CD4-positive, alpha-beta T cell treated with Interleukin-15 for 1 hour (primary cell): ENCODE measurements around the gene TSPYL4.

Source experiments
- DNase-seq: peaks from one replicate; pipeline ENCODE4 v3.0.0-alpha.2; 2020

Gene TSPYL4

GRCh38 chr6:116221067-116221466 is 32.8 kb downstream of the TSPYL4 start:
- DNase-seq, result no peak

- DNase-seq, result no peak
Measured at GRCh38 chr6:116218866-116219265, 35.0 kb downstream of the TSPYL4 start.

DNA sequence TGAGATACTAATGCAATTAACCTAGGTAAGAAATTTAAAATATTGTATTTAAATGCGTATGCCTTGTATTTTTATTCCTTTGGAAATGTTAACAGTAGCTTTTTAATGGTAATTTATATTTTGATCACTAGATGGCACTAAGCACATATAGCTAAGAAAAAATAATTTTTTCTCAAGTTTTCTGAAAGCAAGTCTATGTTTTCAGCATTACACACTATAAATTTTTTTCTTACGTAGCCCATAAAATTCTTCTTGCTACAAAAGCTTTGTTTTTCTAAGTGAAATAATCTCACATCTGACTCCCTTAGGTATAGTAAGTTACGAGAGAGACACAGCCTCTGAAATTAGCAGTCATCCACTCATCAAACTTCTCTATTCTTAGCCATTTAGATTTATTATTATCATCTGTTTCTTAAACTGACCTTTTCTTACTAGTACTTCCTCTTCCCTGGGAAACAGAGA is 35.7 kb downstream of the TSPYL4 start:
- no peak for DNase-seq

DNA sequence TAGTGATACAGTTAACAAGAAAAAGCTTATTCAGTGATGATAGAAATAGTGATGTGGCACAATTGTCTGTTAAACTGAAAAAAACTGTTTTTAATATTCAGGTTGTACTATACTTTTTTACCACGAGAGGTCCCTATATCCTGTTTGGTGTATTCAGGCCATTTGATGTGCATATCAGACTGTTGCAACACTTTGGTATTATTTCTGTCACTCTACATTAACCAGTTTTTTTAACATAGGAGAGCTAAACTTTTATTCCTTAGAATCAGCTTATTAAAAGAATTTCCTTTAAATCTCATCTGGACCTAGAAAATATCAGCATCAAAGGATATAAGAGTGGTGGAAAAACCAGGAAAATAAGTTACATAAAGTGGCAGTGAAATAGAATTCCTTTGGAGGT is 36.8 kb downstream of the TSPYL4 start:
- DNase-seq, result no peak

- no peak for DNase-seq
Measured at GRCh38 chr6:116215414-116215813, 38.5 kb downstream of the TSPYL4 start.

DNA sequence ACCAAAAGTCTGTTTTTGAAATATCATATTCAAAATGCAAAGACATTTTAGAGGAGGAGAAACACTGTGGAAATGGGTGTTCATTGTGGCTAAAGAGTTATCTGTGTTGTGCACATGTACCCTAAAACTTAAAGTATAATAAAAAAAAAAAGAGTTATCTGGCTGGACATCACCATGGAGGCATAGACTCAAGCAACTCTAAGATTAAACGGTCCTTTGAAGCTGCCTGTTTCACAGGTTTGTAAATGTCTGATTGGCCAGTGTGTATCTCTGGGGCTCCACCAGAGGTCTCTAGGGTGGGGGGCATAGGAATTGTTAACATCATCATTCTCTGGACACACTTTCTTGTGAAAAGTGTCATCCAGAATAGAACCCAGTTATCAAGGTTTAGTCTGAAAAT is 39.2 kb downstream of the TSPYL4 start:
- DNase-seq, result no peak

GRCh38 chr6:116210750-116211425 is 43.0 kb downstream of the TSPYL4 start:
- DNase-seq, result no peak

GRCh38 chr6:116210316-116210715 is 43.6 kb downstream of the TSPYL4 start:
- DNase-seq, result no peak

- no peak for DNase-seq
Measured at GRCh38 chr6:116208056-116208785, 45.7 kb downstream of the TSPYL4 start.

- no peak for DNase-seq
Measured at GRCh38 chr6:116206231-116206903, 47.5 kb downstream of the TSPYL4 start.

- no peak for DNase-seq
Measured at GRCh38 chr6:116205281-116205680, 48.6 kb downstream of the TSPYL4 start.

GRCh38 chr6:116201538-116201937 is 52.3 kb downstream of the TSPYL4 start:
- no peak for DNase-seq

DNA sequence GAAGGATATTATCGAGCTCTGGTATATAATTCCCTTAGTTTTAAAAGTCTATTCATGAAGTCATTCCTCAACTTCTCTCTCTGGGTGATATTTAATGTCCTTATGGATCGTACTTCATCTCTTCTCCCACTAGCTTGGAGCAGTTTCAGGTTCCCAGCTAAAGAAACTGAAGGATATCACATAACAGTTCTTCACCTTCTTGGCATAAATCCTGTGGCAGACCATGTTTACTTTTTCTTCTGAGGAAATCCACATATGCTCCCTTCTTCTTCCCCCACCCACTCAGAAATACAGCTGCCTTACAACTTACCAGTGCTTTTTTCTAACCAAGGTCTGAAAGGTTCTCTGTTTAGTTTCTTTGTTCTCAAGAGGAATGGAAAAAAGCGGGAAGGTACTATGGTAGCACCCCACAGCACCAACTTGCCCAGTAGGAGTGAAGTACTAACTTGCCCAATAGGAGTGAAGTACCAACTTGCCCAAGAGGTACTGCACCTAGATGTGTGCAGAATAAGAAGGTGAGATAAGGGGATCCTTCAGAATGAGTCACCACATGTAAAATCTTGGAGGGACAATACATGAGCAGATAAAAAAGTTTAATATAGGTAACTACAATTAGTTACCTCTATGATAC is 53.1 kb downstream of the TSPYL4 start:
- DNase-seq, result no peak
